Measurements from ENCODE around the gene RSPO1.

Gene RSPO1

DNA sequence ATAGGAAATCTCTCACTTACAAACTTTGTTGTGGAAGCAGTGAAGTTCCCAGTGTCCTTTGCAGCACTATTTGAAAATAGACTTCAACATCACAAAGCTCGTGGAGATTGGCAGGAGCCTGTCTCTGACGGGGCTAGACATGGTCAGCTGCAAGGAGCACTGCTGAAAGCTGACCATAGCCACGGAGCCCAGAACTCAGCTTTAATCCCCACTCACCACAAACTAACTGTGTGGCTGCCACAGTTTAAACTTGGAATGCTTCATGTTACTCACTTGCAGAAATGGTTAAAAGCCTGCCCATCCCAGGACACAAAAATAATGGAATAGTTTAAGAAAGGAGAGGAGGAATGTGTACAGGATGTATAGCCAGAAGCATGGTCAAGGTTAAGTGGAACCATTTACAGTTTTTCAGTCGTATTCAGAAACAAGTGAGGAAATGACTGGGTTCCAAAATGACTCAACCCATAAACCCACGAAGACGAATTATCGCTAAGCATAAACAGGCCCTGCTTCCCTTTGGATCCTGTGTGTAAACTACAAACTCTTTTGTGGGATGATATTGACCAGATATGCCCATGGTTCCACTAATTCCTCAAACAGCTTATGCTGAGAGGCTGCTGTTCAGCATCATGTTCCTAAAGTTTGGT lies 59.7 kb downstream of the RSPO1 start:
- no peak for DNase-seq (ENCODE audit: low read depth in 1 of 2, low spot score in 1 of 2)

DNA sequence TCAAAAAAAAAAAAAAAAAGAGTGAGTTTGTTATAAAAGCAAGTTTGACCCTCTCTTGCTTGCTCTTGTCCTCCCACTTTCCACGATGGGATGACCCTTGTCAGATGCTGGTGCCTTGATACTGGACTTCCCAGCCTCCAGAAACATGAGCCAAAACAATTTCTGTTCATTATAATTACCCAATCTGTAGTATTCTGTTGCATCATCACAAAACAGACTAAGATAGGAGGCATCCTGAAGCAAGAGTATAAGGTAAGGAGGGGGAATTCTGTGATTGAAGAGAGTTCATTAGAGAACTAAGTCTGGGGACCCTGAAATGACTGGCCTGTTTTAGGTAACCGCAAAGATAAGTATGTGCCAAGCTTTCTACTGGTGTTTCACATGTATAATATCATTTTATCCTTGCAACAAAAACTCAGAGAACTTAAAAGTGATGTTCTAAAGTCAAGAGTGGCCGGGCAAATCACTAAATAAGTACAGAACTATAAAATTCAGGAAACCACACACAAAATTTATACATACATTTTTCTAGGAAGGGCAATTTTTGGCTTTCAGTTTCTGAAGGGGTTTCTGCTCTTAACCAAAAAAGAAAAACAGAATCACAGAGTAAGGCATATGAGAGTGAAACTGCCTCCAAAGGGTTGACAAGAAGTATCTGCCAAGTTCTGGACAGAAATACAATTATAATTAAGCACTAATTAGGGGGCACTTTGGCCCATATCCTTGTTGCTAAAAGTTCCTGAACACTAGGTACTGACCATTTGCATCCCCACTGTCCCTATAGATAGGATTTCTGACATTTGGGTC lies 64.0 kb downstream of the RSPO1 start:
- no peak for DNase-seq (ENCODE audit: low read depth in 1 of 2, low spot score in 1 of 2)

DNA sequence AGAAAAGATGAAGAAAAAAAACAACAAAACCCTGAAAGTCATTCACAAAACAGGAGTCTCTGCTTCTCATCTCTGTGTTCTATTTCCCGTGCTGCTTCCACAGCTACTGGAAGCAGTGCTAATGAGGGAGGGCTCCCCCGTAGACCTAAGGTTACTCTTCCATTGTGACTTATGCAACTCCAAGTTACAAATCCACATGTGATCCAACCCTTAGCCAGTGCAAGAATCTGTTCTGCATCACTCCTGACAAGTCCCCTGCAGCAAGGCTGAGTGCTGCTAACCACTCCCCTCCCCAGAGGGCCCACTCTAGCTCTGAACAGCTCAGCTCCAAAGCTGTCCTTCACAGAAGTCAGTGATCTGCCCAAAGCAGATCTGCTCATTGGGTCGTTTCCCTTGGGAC lies 67.7 kb downstream of the RSPO1 start:
- DNase-seq (ENCODE audit: low read depth in 1 of 2, low spot score in 1 of 2) = no peak

DNA sequence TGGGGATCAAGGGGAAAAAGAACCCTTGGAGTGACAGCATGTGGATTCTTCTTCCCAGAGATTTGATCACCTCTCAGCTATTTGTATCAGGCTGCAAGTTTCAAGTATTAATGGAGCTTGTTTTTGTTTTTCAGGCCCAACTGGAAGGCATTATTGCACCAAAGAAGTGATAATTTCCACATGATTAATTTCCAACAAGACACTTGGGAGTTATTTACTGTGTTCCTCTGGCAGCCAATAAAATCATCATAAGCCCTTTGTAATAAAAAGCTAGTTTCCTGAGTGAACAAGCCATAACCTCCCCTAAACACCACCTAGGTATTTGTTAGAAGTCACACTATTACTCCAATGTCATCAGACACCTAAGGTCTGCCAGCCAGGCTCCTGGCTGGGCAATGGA lies 69.8 kb downstream of the RSPO1 start:
- DNase-seq (ENCODE audit: low read depth in 1 of 2, low spot score in 1 of 2) = no peak

DNA sequence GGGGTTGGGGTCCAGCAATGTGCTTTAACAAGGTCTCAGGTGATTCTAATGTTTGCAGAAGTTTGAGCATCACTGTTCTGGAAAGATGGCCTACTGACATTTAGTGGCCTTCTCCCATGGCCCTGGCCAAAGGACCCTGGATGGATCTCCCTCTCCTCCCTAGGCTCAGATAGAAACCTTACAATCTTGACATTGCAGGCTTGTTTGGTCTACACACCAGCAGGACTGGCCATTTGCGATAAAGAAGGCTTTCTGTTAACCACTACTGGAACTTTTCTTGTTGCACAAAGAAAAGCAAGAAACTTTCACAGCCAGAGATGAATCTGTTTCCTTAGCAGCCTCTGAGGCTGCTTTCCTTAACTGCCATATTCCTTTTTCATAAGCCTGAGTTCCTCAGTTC lies 71.7 kb downstream of the RSPO1 start:
- DNase-seq (ENCODE audit: low read depth in 1 of 2, low spot score in 1 of 2) = no peak
